Activated naive CD8-positive, alpha-beta T cell (primary cell): ENCODE data around the gene MARK4.
A peak's percentile ranks its signal among the peaks of the same experiment; 100 is the strongest.

Experiments
- H3K27ac Mint-ChIP-seq: one replicate; pipeline ENCODE4 v1.8.0; 2021; ENCODE audit warnings: mixed read lengths
- H3K27me3 Mint-ChIP-seq: one replicate; pipeline ENCODE4 v1.8.0; 2021; ENCODE audit warnings: mixed read lengths
- H3K36me3 Mint-ChIP-seq: one replicate; pipeline ENCODE4 v1.8.0; 2021; ENCODE audit warnings: mixed read lengths
- H3K4me1 Mint-ChIP-seq: one replicate; pipeline ENCODE4 v1.8.0; 2021; ENCODE audit warnings: low read depth, mixed read lengths
- H3K4me3 Mint-ChIP-seq: one replicate; pipeline ENCODE4 v1.8.0; 2021; ENCODE audit warnings: mild to moderate bottlenecking, mixed read lengths
- H3K9me3 Mint-ChIP-seq: one replicate; pipeline ENCODE4 v1.8.0; 2021; ENCODE audit warnings: low read depth, mixed read lengths

Gene MARK4

DNA sequence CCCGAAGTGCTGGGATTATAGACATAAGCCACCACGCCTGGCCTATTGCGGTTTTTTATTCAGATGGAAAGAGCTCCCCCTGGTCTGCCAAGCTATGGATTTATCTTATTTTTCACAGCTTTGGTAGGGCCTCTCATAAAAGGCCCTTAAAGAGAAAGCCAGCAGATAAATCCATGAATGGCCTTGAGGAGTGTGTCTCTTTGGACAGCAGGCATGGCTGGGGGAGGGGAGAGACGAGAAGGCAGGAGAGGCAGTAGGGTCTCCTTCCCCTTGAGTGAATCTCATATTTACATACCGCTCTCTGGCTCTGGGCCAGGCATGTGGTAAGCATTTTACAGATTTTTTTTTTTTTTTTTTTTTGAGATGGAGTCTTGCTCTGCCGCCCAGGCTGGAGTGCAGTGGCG lies 25.2 kb downstream of the MARK4 start:
- H3K27ac Mint-ChIP-seq, result no peak overlapping the region
- no peak overlapping the region for H3K4me3 Mint-ChIP-seq
- no peaks in the 10 kb centered on the region for H3K27me3 Mint-ChIP-seq
- no peaks in the 10 kb centered on the region for H3K4me1 Mint-ChIP-seq
- peaks cover 17% of the 10 kb centered on the region for H3K36me3 Mint-ChIP-seq
- no peaks in the 10 kb centered on the region for H3K9me3 Mint-ChIP-seq

DNA sequence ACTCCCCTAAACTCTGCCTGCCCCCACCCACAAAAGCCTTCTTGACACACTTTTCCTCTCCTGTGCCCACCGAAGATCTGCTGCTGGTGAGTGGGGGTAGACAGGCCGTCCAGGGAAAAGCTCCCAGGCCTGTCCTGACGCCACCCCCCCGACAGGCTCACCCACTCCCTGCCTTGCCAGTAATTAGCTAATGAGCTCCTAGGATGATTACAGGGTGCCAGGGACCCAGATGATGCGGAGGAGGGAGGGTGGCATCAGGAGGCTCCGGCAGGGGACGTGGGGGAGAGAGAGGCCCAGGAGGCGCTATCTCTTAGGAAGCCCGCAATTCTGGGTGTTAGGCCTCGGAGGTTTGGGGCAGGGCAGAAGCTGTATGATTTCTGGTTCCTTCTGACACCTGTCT lies 27.0 kb downstream of the MARK4 start:
- Mint-ChIP-seq H3K27ac (no peak overlapping the region), H3K27me3 (no peaks in the 10 kb centered on the region), H3K4me1 (no peaks in the 10 kb centered on the region), H3K36me3 (peaks cover 13% of the 10 kb centered on the region), H3K9me3 (no peaks in the 10 kb centered on the region), H3K4me3 (no peak overlapping the region)

DNA sequence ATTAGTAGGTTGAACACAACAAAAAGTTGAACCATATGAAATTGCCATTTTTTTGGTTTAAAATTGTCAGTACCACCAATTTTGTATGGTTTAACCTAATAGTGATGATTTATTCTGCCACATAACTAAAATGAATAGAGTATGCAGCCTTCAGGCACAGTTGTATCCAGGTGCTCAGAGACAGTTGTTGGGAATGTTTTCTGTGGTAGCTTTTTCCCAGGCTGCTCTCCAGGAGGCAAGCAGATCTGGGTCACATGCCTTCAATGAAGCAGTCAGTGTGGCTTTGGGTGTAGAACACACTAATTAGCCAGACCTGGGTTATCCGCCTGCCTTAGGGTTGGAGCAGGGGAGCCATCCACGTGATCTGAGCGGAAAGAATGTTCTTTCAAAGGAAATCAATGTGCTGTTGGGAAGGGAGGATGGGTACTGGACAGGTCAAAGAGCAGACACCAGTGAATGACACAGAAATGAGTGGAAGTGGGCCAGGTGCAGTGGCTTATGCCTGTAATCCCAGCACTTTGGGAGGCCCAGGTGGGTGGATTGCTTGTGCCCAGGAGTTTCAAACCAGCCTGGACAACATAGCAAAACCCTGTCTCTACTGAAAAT lies 28.6 kb downstream of the MARK4 start:
- Mint-ChIP-seq H3K9me3 (no peaks in the 10 kb centered on the region), H3K27me3 (no peaks in the 10 kb centered on the region), H3K36me3 (peaks cover 13% of the 10 kb centered on the region), H3K27ac (no peak overlapping the region), H3K4me1 (no peaks in the 10 kb centered on the region), H3K4me3 (no peak overlapping the region)

DNA sequence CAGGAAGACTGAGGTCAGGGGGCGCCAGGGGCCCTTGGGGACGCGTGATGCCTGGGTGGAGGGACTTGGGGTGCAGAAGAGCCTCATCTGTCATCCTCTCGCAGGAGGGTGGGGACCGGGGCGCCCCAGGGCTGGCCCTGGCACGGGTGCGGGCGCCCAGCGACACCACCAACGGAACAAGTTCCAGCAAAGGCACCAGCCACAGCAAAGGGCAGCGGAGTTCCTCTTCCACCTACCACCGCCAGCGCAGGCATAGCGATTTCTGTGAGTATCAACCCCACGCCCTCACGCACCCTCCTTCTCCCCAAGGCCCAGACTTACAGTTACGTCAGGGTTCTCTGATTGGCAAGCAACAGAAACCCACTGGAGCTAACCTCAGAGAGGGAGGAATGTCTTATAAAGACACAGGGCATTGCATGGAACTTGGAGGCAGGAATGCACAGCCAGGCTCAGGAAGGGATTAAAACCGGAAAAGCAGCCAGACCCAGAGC lies 29.4 kb downstream of the MARK4 start:
- Mint-ChIP-seq H3K27ac (no peak overlapping the region), H3K4me3 (no peak overlapping the region), H3K36me3 (peaks cover 13% of the 10 kb centered on the region), H3K4me1 (no peaks in the 10 kb centered on the region), H3K9me3 (no peaks in the 10 kb centered on the region), H3K27me3 (no peaks in the 10 kb centered on the region)

DNA sequence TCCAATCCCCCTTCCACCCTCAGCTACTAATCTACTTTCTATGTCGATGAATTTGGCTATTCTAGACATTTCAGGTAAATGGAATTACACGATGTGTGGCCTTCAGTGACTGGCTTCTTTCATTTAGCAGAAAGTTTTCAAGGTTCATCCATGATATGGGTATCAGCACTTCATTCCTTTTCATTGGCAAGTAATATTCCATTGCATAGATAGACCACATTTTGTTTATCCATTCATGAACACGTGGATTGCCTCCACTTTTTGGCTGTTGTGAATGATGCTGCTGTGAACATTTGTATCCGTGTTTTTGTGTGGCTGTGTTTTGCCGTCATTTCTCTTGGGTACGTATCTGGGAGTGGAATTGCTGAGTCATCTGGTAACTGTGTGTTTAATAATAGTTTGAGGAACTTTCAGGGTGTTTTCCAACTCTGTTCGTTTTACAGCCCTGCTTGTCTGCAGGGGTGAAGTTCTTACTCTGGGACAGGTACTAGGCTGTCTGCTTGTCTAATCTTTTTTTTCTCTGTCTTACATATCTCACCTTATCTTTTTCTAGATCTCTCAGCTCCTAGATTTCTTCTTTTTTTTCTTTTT lies 32.5 kb downstream of the MARK4 start:
- no peaks in the 10 kb centered on the region for H3K4me1 Mint-ChIP-seq
- H3K9me3 Mint-ChIP-seq, result no peaks in the 10 kb centered on the region
- H3K27ac Mint-ChIP-seq, result no peak overlapping the region
- no peak overlapping the region for H3K4me3 Mint-ChIP-seq
- H3K27me3 Mint-ChIP-seq, result no peaks in the 10 kb centered on the region
- peaks cover 19% of the 10 kb centered on the region for H3K36me3 Mint-ChIP-seq

DNA sequence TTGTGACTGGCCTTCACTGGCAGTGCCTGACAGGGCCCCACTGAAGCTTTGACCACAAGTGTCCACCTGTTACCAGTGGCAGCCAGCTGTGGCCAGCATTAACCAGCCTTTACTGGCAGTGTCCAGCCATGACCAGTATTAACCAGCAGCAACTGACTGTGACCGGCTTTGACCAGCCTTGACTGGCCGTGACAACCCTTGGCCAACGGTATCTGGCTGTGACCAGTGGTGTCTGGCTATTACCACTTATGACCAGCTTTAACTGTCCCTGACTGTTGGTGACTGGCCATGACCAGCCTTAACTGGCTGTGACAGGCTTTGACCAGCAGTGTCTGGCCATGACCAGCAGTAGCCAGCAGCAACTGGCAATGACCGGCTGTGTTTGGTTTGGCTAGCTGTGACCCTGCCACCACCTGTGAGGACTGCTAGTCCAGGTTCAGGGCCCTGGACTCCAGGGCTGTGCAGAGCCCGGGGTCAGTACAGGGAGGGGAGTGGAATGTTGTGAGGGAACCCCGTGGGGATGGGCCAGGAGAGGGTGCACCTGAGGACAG lies 39.4 kb downstream of the MARK4 start:
- H3K27ac Mint-ChIP-seq, result no peak overlapping the region
- H3K4me3 Mint-ChIP-seq, result no peak overlapping the region
- H3K4me1 Mint-ChIP-seq, result no peaks in the 10 kb centered on the region
- no peaks in the 10 kb centered on the region for H3K27me3 Mint-ChIP-seq
- peaks cover 21% of the 10 kb centered on the region for H3K36me3 Mint-ChIP-seq
- no peaks in the 10 kb centered on the region for H3K9me3 Mint-ChIP-seq

DNA sequence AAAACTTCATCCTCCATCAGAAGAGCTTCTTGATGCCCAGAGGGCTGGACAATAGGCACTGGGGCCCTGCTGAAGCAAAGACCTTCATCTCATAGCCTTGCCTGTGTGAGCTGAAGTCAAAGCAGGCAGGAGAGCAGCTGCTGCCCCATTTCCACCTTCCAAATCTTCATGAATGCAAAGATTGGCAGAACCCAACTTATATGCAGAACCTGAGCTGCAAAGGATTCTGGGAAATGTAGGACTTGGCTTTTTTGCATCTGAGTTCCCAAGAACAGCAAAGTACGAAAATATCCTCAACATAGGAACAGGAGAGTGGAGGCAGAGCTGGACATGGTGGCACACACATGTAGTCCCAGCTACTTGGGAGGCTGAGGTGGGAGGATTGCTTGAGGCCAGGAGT lies 40.8 kb downstream of the MARK4 start:
- Mint-ChIP-seq H3K4me3 (no peak overlapping the region), H3K36me3 (peaks cover 19% of the 10 kb centered on the region), H3K27ac (no peak overlapping the region), H3K4me1 (no peaks in the 10 kb centered on the region), H3K27me3 (no peaks in the 10 kb centered on the region), H3K9me3 (no peaks in the 10 kb centered on the region)

DNA sequence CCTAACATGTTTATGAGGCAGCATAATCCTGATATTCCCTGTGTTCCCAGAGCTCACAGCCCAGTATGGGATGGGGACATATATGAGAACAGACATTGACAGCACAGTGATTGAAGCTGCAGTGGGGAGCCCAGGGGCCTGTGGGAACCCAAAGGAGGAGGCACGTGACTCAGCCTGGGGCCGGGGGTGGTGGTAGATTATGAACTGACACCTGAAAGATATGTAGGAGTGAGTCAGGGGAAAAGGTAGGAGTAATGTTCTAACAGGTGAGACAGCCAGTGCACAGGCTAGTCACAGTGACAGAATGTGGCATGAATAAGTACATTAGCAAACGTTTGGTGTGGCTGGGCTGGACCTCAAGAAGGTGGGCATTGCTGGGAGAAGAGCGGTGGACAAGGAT lies 42.6 kb downstream of the MARK4 start:
- H3K4me3 Mint-ChIP-seq, result no peak overlapping the region
- H3K27ac Mint-ChIP-seq, result peak overlapping the region; percentile 38
- H3K9me3 Mint-ChIP-seq, result no peaks in the 10 kb centered on the region
- no peaks in the 10 kb centered on the region for H3K27me3 Mint-ChIP-seq
- H3K4me1 Mint-ChIP-seq, result no peaks in the 10 kb centered on the region
- peaks cover 20% of the 10 kb centered on the region for H3K36me3 Mint-ChIP-seq

DNA sequence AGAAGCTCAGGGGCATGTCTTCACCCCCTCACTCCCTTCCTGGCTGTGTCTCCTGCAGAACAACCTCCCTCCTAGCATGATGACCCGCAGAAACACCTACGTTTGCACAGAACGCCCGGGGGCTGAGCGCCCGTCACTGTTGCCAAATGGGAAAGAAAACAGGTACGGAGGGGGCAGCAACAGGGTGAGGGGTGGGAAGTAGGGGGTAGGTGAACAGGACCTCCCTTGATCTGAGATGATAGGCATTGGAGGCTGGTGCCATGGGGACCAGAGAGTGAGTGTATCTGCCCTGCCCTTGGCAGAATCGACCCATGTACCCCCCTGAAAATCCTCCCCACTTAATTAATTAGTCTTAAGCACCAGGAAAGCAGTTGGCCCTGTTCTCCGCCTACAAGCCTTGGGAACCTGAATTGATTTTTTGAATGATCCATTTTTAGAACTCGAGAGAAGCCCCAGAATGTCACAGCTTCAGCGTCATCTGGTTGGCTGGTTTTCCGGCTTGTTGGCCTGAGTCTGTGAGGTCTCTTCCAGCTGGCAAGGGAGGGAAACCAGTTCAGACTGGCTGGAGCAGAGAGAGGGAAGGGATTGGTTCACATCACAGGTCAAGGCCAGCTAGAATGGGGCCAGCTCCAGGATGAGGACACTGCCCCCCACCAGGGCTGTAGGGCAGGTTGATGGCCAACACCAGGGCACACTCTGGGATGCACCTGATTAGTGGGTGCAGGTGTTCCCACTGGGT lies 43.4 kb downstream of the MARK4 start:
- Mint-ChIP-seq H3K9me3 (no peaks in the 10 kb centered on the region), H3K36me3 (peaks cover 23% of the 10 kb centered on the region), H3K27ac (no peak overlapping the region), H3K4me3 (no peak overlapping the region), H3K4me1 (no peaks in the 10 kb centered on the region), H3K27me3 (no peaks in the 10 kb centered on the region)

DNA sequence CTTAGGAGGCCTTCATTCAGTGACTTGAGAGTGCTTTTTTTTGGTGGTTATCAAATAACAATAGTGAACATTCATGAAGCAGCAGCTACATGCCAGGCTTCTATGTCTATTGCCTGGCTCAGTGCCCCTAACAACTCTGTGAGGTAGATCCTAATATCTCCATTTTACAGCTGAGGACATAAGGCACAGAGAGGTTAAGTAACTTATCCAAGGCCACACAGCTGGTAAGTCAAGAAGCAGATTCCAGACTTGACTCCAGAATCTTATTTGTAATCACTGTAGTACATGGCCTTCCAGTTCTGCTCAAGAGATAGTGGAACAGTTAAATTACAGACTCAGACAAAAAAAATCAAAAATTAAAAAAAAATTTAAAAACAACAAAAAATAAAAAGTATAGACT lies 44.8 kb downstream of the MARK4 start:
- Mint-ChIP-seq H3K4me1 (no peaks in the 10 kb centered on the region), H3K9me3 (no peaks in the 10 kb centered on the region), H3K27me3 (no peaks in the 10 kb centered on the region), H3K27ac (no peak overlapping the region), H3K4me3 (no peak overlapping the region), H3K36me3 (peaks cover 26% of the 10 kb centered on the region)

DNA sequence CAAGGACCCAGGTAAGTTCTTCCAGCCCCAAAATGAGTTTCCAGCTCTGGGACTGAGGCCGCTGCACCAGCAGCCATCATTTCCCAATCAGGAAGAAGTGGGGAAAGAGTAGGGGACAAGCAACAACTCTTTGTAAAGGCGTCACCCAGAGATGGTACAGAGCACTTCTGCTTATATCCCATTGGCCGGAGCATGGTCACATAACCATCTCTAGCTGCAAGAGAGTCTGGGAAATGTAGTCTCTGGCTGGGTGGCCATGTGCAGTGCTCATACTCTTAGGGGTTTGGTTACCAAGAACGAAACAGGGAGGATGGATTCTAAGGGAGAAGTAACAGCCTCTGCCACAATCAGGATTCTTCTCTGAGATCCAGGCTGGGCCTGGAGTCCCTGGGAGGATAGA lies 45.3 kb downstream of the MARK4 start:
- no peak overlapping the region for H3K27ac Mint-ChIP-seq

DNA sequence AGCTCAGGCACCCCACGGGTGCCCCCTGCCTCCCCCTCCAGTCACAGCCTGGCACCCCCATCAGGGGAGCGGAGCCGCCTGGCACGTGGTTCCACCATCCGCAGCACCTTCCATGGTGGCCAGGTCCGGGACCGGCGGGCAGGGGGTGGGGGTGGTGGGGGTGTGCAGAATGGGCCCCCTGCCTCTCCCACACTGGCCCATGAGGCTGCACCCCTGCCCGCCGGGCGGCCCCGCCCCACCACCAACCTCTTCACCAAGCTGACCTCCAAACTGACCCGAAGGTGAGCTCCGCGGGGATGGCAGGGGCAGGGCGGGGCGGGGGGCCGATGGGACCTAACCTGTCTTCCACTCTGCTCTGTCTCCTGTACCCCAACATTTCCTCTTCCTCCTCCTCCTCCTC lies 46.6 kb downstream of the MARK4 start:
- Mint-ChIP-seq H3K27ac (no peak overlapping the region), H3K27me3 (no peaks in the 10 kb centered on the region), H3K4me1 (no peaks in the 10 kb centered on the region), H3K9me3 (no peaks in the 10 kb centered on the region), H3K36me3 (peaks cover 20% of the 10 kb centered on the region), H3K4me3 (no peak overlapping the region)

More for the DNA sequence above, 45.3 kb downstream of the MARK4 start:
- H3K4me1 Mint-ChIP-seq, result no peaks in the 10 kb centered on the region
- H3K36me3 Mint-ChIP-seq, result peaks cover 24% of the 10 kb centered on the region
- H3K27me3 Mint-ChIP-seq, result no peaks in the 10 kb centered on the region
- H3K9me3 Mint-ChIP-seq, result no peaks in the 10 kb centered on the region
- H3K4me3 Mint-ChIP-seq, result no peak overlapping the region

DNA sequence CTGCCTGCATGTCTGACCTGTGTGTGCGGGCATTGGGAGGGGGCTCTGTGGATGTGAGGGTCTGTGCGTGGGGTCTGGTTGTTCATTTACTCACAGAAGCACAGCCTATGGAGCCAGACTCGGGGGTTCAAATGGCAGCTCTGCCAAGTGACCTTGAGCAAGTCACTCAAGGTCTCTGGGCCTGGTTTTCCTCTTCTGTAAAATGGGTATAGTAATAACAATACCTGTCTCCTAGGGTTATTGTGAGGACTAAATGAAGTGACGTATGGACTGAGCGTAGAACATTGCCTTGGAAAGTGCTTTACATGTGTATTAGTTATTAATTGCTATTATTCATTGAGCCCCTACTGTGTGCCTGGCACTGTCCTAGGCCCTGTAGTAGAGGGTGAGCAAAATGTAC lies 47.2 kb downstream of the MARK4 start:
- Mint-ChIP-seq H3K27ac (no peak overlapping the region), H3K4me1 (no peaks in the 10 kb centered on the region), H3K27me3 (no peaks in the 10 kb centered on the region), H3K9me3 (no peaks in the 10 kb centered on the region), H3K36me3 (peaks cover 20% of the 10 kb centered on the region), H3K4me3 (no peak overlapping the region)

DNA sequence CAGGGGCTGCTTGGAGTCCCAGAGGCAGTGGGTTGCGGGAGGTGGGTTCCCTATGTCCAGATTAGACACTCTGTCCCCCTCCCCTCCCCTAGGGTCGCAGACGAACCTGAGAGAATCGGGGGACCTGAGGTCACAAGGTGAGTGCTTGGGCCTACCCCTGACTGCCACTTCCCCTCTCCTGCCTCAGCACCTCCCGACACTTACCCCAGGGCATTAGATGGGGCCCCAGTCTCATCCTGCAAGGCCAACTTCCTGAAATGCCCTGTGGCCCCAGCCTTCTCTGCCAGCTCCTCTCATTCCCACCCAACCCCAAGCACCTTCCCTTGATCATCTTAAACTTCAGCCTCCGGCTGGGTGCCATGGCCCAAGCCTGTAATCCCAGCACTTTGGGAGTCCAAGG lies 48.6 kb downstream of the MARK4 start:
- Mint-ChIP-seq H3K4me3 (no peak overlapping the region), H3K27me3 (no peaks in the 10 kb centered on the region), H3K36me3 (peaks cover 16% of the 10 kb centered on the region), H3K27ac (no peak overlapping the region), H3K4me1 (no peaks in the 10 kb centered on the region), H3K9me3 (peaks cover 3% of the 10 kb centered on the region)

DNA sequence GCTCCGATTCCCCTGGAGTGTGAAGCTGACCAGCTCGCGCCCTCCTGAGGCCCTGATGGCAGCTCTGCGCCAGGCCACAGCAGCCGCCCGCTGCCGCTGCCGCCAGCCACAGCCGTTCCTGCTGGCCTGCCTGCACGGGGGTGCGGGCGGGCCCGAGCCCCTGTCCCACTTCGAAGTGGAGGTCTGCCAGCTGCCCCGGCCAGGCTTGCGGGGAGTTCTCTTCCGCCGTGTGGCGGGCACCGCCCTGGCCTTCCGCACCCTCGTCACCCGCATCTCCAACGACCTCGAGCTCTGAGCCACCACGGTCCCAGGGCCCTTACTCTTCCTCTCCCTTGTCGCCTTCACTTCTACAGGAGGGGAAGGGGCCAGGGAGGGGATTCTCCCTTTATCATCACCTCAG lies 51.3 kb downstream of the MARK4 start:
- H3K4me1 Mint-ChIP-seq, result no peaks in the 10 kb centered on the region
- no peak overlapping the region for H3K27ac Mint-ChIP-seq
- H3K27me3 Mint-ChIP-seq, result no peaks in the 10 kb centered on the region
- H3K36me3 Mint-ChIP-seq, result peaks cover 10% of the 10 kb centered on the region
- peaks cover 3% of the 10 kb centered on the region for H3K9me3 Mint-ChIP-seq
- no peak overlapping the region for H3K4me3 Mint-ChIP-seq
